PFSK-1 (cell line): ENCODE measurements around the gene ITGAD.

ENCODE experiments used
- FOXP2 ChIP-seq: optimal IDR thresholded peaks from 2 replicates; pipeline ENCODE3; 2011; ENCODE audit warnings: borderline replicate concordance, control low read depth, inconsistent platforms; ENCODE audit not compliant: insufficient read depth; ENCODE audit errors: extremely low read length, extremely low read depth
- POLR2AphosphoS5 ChIP-seq: IDR thresholded peaks from 2 replicates; pipeline ENCODE4 v1.6.1; 2012; ENCODE audit warnings: low read depth, mild to moderate bottlenecking, control low read depth, low read length, moderate library complexity
- REST ChIP-seq, 2 experiments: IDR thresholded peaks; 2 replicates each; pipeline versions ENCODE4 v1.6.1 to v1.8.0; 2011 to 2012; ENCODE audit warnings: low read depth in 2 of 2, low read length in 2 of 2, control low read depth in 1 of 2, inconsistent platforms in 1 of 2, mild to moderate bottlenecking in 1 of 2, moderate library complexity in 1 of 2; ENCODE audit not compliant: insufficient read depth in 1 of 2
- SIN3A ChIP-seq: IDR thresholded peaks from 2 replicates; pipeline ENCODE4 v1.6.1; 2012; ENCODE audit warnings: mild to moderate bottlenecking, low read length, moderate library complexity, borderline replicate concordance; ENCODE audit not compliant: insufficient read depth
- TAF1 ChIP-seq: IDR thresholded peaks from 2 replicates; pipeline ENCODE4 v1.6.1; 2012; ENCODE audit warnings: low read length, control low read depth, borderline replicate concordance; ENCODE audit not compliant: insufficient read depth

The ITGAD gene

GRCh38 chr16:31435341-31436220 lies 42.4 kb downstream of the ITGAD start:
- TF ChIP-seq SIN3A (no peak), REST (IDR thresholded peaks at IDR 0.05; ENCODE audit: insufficient read depth in 1 of 2, low read depth in 2 of 2, low read length in 2 of 2) (no peak), POLR2AphosphoS5 (no peak), TAF1 (no peak), FOXP2 (no peak)

- TF ChIP-seq SIN3A: no peak
- TF ChIP-seq TAF1: no peak
- TF ChIP-seq REST (IDR thresholded peaks at IDR 0.05; ENCODE audit: insufficient read depth in 1 of 2, low read depth in 2 of 2, low read length in 2 of 2): no peak
- no peak for TF ChIP-seq FOXP2
- no peak for TF ChIP-seq POLR2AphosphoS5
Measured at GRCh38 chr16:31436221-31437045, 43.3 kb downstream of the ITGAD start.

GRCh38 chr16:31438414-31438813 lies 45.3 kb downstream of the ITGAD start:
- TF ChIP-seq TAF1 (no peak), REST (IDR thresholded peaks at IDR 0.05; ENCODE audit: insufficient read depth in 1 of 2, low read depth in 2 of 2, low read length in 2 of 2) (no peak), SIN3A (no peak), FOXP2 (no peak), POLR2AphosphoS5 (no peak)

GRCh38 chr16:31439519-31439918 lies 46.4 kb downstream of the ITGAD start:
- TF ChIP-seq POLR2AphosphoS5 (no peak), REST (IDR thresholded peaks at IDR 0.05; ENCODE audit: insufficient read depth in 1 of 2, low read depth in 2 of 2, low read length in 2 of 2) (no peak), FOXP2 (no peak), TAF1 (no peak), SIN3A (no peak)
